ENCODE data around the gene COQ8A.

The COQ8A gene

GRCh38 chr1:226983992-226984364 is 43.9 kb downstream of the COQ8A start:
- DNase-seq (ENCODE audit: insufficient read length) = no peak
- TF ChIP-seq POLR2AphosphoS5 (IDR thresholded peaks at IDR 0.05; ENCODE audit: low read depth, low read length) (no peak), TAF1 (IDR thresholded peaks at IDR 0.05; ENCODE audit: borderline replicate concordance, low read depth, low read length) (no peak), POLR2A (IDR thresholded peaks at IDR 0.05; ENCODE audit: low read depth, low read length) (no peak)
- FAIRE-seq = no peak

DNA sequence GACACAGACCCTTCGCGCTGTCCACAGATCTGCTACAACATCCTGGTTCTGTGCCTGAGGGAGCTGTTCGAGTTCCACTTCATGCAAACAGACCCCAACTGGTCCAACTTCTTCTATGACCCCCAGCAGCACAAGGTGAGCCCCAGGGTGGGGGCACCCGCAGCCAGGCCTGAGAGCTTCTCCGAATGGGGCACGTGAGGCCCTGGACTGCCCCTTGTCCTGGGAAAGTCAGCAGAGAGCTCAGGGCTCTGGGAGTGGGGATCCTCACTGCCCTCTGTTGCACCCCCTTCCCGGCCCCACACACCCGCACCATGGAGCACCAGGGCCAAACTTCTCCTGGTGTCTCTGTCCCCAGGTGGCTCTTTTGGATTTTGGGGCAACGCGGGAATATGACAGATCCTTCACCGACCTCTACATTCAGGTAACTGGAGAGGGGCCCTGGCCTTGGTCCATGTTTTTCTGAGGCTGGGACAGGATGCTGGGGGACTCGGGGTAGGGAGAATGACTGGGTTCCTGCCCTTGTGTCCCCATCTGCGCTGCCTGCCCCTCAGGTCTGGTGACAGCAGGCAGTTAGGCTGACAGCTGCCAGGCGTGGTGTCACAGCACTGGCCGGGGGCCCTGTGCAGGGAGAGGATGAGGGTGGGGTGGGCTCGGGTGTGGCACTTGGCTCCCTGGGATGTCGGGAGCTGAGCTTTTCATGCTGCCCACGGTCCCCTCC is 44.6 kb downstream of the COQ8A start:
- no peak for TF ChIP-seq POLR2AphosphoS5 (IDR thresholded peaks at IDR 0.05; ENCODE audit: low read depth, low read length)
- TF ChIP-seq TAF1 (IDR thresholded peaks at IDR 0.05; ENCODE audit: borderline replicate concordance, low read depth, low read length) = no peak
- TF ChIP-seq POLR2A (IDR thresholded peaks at IDR 0.05; ENCODE audit: low read depth, low read length) = no peak
- FAIRE-seq (no peak), DNase-seq (ENCODE audit: insufficient read length) (no peak)

DNA sequence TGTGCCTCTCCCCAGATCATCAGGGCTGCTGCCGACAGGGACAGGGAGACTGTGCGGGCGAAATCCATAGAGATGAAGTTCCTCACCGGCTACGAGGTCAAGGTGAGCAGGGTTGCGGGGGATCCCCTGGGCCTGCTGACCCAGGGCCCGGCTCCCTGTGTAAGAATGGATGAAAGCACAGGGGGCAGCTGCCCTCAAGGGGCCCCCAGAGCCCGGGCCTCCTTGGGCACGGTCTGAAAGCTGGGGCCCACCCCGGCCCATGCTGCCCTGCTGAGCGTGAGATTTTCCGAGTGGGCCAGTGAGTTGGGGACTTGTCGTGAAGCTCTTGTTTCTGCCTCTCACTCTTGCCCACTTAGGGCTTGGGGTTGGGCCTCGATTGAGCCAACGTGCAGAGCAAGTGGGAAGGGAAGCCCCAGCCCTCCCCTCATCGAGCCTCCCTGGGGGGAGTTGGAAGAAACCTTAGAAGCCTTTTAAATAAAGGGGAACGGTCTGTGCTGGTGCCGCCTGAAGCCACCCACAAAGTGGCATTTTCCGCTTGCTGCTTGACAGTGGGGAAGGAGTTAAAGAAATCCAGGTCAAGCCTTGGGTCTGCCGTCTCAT is 45.2 kb downstream of the COQ8A start:
- DNase-seq (ENCODE audit: insufficient read length) = no peak
- no peak for TF ChIP-seq POLR2AphosphoS5 (IDR thresholded peaks at IDR 0.05; ENCODE audit: low read depth, low read length)
- TF ChIP-seq POLR2A (IDR thresholded peaks at IDR 0.05; ENCODE audit: low read depth, low read length) = no peak
- no peak for TF ChIP-seq TAF1 (IDR thresholded peaks at IDR 0.05; ENCODE audit: borderline replicate concordance, low read depth, low read length)
- no peak for FAIRE-seq

- DNase-seq (ENCODE audit: insufficient read length) (no peak), FAIRE-seq (no peak)
Observed at GRCh38 chr1:226985839-226986463, 45.9 kb downstream of the COQ8A start.

GRCh38 chr1:226986496-226987178 is 46.5 kb downstream of the COQ8A start:
- TF ChIP-seq POLR2AphosphoS5 (IDR thresholded peaks at IDR 0.05; ENCODE audit: low read depth, low read length) (no peak), TAF1 (IDR thresholded peaks at IDR 0.05; ENCODE audit: borderline replicate concordance, low read depth, low read length) (no peak), POLR2A (IDR thresholded peaks at IDR 0.05; ENCODE audit: low read depth, low read length) (no peak)
- DNase-seq (ENCODE audit: insufficient read length) = no peak
- no peak for FAIRE-seq

More at GRCh38 chr1:226985839-226986463, 45.9 kb downstream of the COQ8A start:
- TF ChIP-seq TAF1 (IDR thresholded peaks at IDR 0.05; ENCODE audit: borderline replicate concordance, low read depth, low read length) (no peak), POLR2A (IDR thresholded peaks at IDR 0.05; ENCODE audit: low read depth, low read length) (no peak), POLR2AphosphoS5 (IDR thresholded peaks at IDR 0.05; ENCODE audit: low read depth, low read length) (no peak)

- DNase-seq (ENCODE audit: insufficient read length) = no peak
- no peak for TF ChIP-seq TAF1 (IDR thresholded peaks at IDR 0.05; ENCODE audit: borderline replicate concordance, low read depth, low read length)
- TF ChIP-seq POLR2A (IDR thresholded peaks at IDR 0.05; ENCODE audit: low read depth, low read length) = no peak
- TF ChIP-seq POLR2AphosphoS5 (IDR thresholded peaks at IDR 0.05; ENCODE audit: low read depth, low read length) = no peak
- FAIRE-seq = no peak
Observed at GRCh38 chr1:226987179-226987536, 47.1 kb downstream of the COQ8A start.

DNA sequence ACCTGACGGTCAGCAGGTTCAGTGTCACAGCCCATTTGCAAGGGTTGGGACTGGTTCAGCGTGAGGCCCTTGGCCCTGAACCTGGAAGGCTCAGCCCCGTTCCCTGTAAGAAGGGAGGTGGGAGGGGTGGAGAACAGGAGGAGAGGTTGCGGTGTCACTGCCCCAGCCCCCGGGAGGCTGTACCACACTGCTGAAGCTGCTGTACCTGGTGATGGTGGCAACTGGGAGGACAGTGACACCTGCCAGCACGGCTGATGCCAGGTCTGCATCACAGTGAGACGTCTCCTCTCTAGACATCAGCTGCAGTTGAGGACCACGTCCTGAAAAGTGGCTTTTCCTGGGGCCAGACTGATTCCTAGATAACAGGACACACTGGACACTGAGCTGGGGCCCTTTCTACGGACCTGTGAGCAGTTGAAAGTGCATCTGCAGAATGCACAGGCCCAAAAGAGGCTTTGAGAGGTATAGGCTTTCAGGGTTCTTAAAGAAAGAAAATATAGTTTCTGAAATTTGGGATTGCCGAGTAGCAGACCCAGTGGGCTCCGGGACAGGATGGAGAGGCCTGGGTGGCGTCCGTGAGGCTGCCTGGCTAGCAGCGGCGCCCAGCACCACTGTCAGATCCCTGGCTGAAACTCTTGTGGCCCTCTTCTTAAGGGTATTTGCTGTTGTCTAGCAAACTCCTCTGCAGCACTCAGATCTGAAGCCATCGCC is 47.7 kb downstream of the COQ8A start:
- no peak for TF ChIP-seq TAF1 (IDR thresholded peaks at IDR 0.05; ENCODE audit: borderline replicate concordance, low read depth, low read length)
- no peak for TF ChIP-seq POLR2AphosphoS5 (IDR thresholded peaks at IDR 0.05; ENCODE audit: low read depth, low read length)
- TF ChIP-seq POLR2A (IDR thresholded peaks at IDR 0.05; ENCODE audit: low read depth, low read length) = no peak
- DNase-seq (ENCODE audit: insufficient read length) (no peak), FAIRE-seq (no peak)

GRCh38 chr1:226988334-226988666 is 48.2 kb downstream of the COQ8A start:
- DNase-seq (ENCODE audit: insufficient read length) = no peak
- no peak for TF ChIP-seq TAF1 (IDR thresholded peaks at IDR 0.05; ENCODE audit: borderline replicate concordance, low read depth, low read length)
- TF ChIP-seq POLR2AphosphoS5 (IDR thresholded peaks at IDR 0.05; ENCODE audit: low read depth, low read length) = no peak
- no peak for TF ChIP-seq POLR2A (IDR thresholded peaks at IDR 0.05; ENCODE audit: low read depth, low read length)
- FAIRE-seq = no peak

DNA sequence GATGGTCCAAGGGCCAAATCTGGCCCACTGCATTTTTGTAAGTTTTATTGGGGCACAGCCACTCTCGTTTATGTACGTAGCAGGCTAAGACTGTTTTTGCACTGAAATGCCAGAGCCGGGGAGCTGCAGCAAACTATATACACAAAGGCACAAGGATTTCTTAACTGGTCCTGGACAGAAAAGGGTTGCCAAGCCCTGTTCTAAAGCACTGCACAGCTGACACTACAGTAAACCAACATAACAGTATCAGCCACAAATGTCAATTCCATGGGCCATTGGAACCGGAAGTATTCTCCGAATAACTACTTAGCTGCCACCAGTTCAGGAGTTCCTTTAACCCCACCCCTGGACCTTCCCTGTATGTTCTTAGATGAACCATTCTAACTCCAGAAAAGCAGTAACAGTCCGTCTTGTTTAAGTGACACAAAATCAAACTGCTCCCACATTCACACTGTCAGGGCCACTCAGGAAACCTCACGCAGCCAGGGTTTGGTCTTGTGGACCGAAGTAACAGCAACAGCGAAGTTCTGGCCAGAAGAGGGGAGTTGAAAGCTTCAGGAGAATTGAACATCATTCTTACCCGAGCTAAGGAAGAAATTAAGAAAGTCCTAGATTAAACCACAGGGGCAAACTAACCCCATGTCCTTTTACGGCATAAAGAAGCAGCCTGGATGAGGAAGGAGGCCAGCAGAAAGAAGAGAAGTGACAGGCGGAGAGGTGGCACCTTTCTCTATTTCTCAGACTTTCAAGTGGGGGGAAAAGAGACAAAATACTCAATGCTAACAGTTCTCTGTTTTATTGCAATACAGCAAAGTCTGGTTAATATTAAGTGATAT is 49.2 kb downstream of the COQ8A start:
- FAIRE-seq = no peak

DNA sequence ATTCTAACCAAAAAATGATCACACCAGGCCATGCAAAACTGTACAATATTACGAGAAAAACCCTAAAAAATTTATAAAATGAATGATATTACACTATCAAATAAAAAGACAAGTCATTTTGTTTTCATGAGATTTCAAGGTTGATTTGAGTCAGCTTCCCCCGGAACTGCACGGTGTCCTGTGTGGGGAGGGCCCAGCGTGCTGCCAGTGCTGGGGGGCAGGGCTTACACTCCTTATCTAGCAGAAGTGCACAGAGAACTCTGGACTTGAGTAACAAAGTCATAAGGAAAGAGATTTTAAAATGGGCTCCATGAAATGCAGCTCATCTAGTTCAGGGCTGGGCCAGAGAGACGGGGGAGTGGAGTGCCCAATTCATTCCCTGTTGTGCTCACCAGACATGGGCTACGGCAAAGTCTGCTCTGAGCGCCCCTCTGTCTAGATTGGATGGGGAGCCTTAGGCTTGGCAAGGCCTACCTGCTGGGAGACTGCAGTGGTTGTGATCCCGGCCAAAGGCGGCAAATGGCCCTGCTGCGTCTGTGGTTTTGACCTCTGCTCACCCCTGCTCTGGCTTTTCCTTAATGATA is 50.1 kb downstream of the COQ8A start:
- TF ChIP-seq POLR2AphosphoS5 (IDR thresholded peaks at IDR 0.05; ENCODE audit: low read depth, low read length) (no peak), TAF1 (IDR thresholded peaks at IDR 0.05; ENCODE audit: borderline replicate concordance, low read depth, low read length) (no peak), POLR2A (IDR thresholded peaks at IDR 0.05; ENCODE audit: low read depth, low read length) (no peak)
- DNase-seq (ENCODE audit: insufficient read length) (no peak), FAIRE-seq (peak; percentile 88)

More for the DNA sequence above, 49.2 kb downstream of the COQ8A start:
- TF ChIP-seq POLR2AphosphoS5 (IDR thresholded peaks at IDR 0.05; ENCODE audit: low read depth, low read length) (no peak), POLR2A (IDR thresholded peaks at IDR 0.05; ENCODE audit: low read depth, low read length) (no peak), TAF1 (IDR thresholded peaks at IDR 0.05; ENCODE audit: borderline replicate concordance, low read depth, low read length) (no peak)
- DNase-seq (ENCODE audit: insufficient read length) = no peak
